Duodenal mucosa (tissue), 2 donors: ENCODE measurements around the gene SYTL3.
A peak's percentile ranks its signal among the peaks of the same experiment; 100 is the strongest.
"Not testable (repeated sequence)": the region's sequence is repeated elsewhere in the genome, so short reads cannot be mapped to it uniquely, and the experiment has no call there.

ENCODE experiments used
- H3K27ac ChIP-seq: one replicate; pipeline ENCODE4 v1.7.0; 2013; ENCODE audit warnings: low read depth, low read length
- H3K27me3 ChIP-seq, 2 donors: one replicate each; pipeline ENCODE4 v1.7.0; 2013; ENCODE audit warnings: low read length in 2 of 2, control low read depth in 1 of 2; ENCODE audit not compliant: insufficient read depth in 2 of 2, control insufficient read depth in 1 of 2
- H3K36me3 ChIP-seq, 2 donors: one replicate each; pipeline ENCODE4 v1.7.0; 2013; ENCODE audit warnings: low read length in 2 of 2, control low read depth in 1 of 2; ENCODE audit not compliant: insufficient read depth in 2 of 2, control insufficient read depth in 1 of 2
- H3K4me1 ChIP-seq, 2 donors: one replicate each; pipeline ENCODE4 v1.7.0; 2013; ENCODE audit warnings: low read length in 2 of 2, control low read depth in 1 of 2; ENCODE audit not compliant: insufficient read depth in 2 of 2, control insufficient read depth in 1 of 2
- H3K4me3 ChIP-seq, 2 donors: one replicate each; pipeline ENCODE4 v1.7.0; 2013; ENCODE audit warnings: low read length in 2 of 2, low read depth in 1 of 2
- H3K9ac ChIP-seq, 2 donors: one replicate each; pipeline ENCODE4 v1.7.0; 2013; ENCODE audit warnings: low read length in 2 of 2, low read depth in 1 of 2
- H3K9me3 ChIP-seq, 2 donors: one replicate each; pipeline ENCODE4 v1.7.0; 2013; ENCODE audit warnings: low read length in 2 of 2, control low read depth in 1 of 2; ENCODE audit not compliant: control insufficient read depth in 1 of 2

SYTL3 gene

GRCh38 chr6:158663625-158664165 is 13.8 kb downstream of the SYTL3 start:
- Histone ChIP-seq H3K9me3 (no peaks in the 10 kb centered on the region), H3K4me1 (peaks cover 12% of the 10 kb centered on the region in 2 donors), H3K27me3 (no peaks in the 10 kb centered on the region), H3K9ac (peak overlapping the region in 1 of 2 donors; percentile 7), H3K36me3 (no peaks in the 10 kb centered on the region), H3K27ac (no peak overlapping the region), H3K4me3 (peak overlapping the region in 1 of 2 donors; percentile 2)

DNA sequence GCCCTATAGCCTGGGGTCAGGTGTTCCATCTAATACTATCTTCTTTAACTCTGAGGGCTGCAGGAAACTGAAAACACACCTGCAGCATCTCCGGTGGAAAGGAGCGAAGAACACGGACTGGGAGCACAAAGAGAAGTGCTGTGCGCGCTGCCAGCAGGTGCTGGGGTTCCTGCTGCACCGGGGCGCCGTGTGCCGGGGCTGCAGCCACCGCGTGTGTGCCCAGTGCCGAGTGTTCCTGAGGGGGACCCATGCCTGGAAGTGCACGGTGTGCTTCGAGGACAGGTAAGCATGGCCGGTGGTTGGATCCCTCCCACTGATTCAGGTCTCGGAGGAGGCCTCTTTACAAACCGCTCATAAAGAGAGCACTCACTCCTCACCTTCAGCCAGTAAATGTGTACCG is 15.5 kb downstream of the SYTL3 start:
- H3K9ac ChIP-seq = no peak overlapping the region
- H3K4me1 ChIP-seq = peaks cover 10 to 11% of the 10 kb centered on the region in 2 donors
- no peak overlapping the region for H3K4me3 ChIP-seq
- H3K27me3 ChIP-seq = no peaks in the 10 kb centered on the region
- H3K9me3 ChIP-seq = no peaks in the 10 kb centered on the region
- no peak overlapping the region for H3K27ac ChIP-seq
- no peaks in the 10 kb centered on the region for H3K36me3 ChIP-seq

DNA sequence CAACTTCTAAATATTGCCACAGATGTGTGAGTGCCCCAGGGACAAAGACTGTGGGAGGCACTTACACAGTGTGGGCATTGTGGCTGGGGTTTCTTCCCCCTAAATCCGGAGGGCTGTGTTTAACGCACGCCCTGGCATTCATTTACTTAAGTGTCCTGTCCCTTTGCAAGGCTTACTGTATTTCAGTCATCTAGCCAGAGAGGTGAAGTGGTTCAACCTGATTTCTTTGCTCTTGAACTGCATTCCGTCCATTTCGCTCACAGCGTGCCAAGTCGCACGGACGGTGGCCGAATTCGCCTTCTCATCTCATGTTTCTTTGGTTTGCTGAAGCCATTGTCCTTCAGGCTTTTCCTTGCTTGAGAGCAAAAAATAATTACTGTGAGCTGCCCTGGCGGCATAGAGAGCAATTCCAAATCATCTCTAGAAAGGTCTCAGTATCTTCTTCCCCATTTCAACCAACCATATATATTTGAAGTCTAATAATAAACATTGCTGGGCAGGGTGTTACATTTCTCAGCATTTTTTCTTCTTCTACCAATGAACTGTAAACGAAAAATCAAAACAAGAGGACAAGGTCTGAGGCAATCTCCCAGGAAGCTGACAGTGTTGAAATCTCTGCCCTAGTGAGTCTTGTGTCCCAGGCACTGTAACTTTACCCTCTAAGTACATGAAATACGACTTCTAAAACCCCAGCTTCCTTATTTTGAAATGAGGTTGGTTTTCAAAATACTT is 16.9 kb downstream of the SYTL3 start:
- Histone ChIP-seq H3K4me3 (no peak overlapping the region), H3K27me3 (no peaks in the 10 kb centered on the region), H3K4me1 (peaks cover 7% of the 10 kb centered on the region in 2 donors), H3K27ac (no peak overlapping the region), H3K36me3 (no peaks in the 10 kb centered on the region), H3K9me3 (no peaks in the 10 kb centered on the region), H3K9ac (no peak overlapping the region)

- Histone ChIP-seq H3K9ac (no peak overlapping the region), H3K9me3 (no peaks in the 10 kb centered on the region)
Measured at GRCh38 chr6:158667360-158667981, 17.6 kb downstream of the SYTL3 start.

DNA sequence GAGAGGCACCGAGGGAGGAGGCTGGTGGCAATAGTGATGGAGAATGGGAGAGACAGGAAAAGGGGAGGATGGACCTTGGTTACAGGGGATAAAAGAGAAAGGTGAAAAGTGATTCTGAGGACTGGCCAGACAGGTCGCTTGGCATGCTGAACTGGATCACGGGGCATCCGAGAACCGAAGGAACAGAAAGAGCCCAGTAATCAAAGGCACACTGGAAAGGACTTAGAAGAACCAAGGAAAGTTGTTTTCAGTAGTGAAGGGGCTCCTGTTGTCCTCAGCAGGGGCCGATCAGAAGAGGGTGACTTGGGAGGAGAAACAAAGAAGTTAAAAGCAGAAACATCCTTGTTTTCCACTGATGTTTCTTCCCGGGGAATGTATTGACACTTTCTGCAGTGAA is 18.9 kb downstream of the SYTL3 start:
- Histone ChIP-seq H3K9me3 (no peaks in the 10 kb centered on the region), H3K27me3 (no peaks in the 10 kb centered on the region), H3K4me1 (peaks cover 1 to 4% of the 10 kb centered on the region in 2 donors), H3K4me3 (no peak overlapping the region), H3K9ac (no peak overlapping the region), H3K36me3 (no peaks in the 10 kb centered on the region), H3K27ac (no peak overlapping the region)

More at GRCh38 chr6:158667360-158667981, 17.6 kb downstream of the SYTL3 start:
- Histone ChIP-seq H3K4me1 (peaks cover 7% of the 10 kb centered on the region in 2 donors), H3K36me3 (no peaks in the 10 kb centered on the region), H3K27me3 (no peaks in the 10 kb centered on the region), H3K4me3 (no peak overlapping the region), H3K27ac (no peak overlapping the region)

DNA sequence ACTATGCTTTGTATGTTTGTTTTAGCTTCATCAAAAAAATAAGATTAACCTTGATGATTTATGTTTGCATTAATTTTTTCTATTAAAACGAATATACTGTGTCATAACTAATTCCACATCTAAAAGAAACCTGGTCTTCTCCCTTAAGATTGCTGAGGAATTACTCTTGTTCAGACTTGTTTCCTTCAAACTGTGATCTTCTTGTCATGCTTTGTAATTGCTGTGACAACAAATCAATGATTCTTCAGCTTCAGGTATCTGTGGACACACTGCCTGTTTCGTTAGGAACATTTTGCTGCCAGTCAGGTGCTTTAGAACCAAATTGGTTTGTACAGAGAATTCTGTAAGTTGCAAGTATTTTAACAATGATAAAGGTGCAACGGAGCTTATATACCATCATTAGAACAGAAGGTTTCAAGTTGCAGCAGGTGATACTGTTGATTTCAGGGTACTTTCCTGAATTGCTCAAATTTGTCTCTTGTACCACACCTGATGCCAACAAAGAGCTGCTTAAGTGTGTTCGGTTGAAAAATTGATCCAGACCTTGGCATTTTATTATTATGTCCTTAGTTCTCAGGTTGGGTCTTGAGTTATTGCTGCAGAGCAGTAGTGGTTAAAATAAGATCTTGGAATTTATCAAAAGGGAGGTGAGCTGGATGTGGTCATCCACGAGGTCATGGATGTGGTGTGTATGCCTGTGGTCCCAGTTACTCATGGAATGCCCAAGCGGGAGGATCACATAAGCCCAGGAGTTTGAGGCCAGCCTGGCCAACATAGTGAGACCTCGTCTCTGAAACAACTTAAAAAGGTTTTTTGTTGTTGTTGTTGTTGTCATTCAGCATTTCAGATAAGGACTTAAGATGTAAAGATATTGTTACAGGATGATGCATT is 19.5 kb downstream of the SYTL3 start:
- Histone ChIP-seq H3K4me1 (no peaks in the 10 kb centered on the region), H3K36me3 (no peaks in the 10 kb centered on the region), H3K9ac (no peak overlapping the region), H3K4me3 (no peak overlapping the region), H3K27me3 (no peaks in the 10 kb centered on the region), H3K9me3 (no peaks in the 10 kb centered on the region), H3K27ac (no peak overlapping the region)

GRCh38 chr6:158672119-158672518 is 22.3 kb downstream of the SYTL3 start:
- H3K27ac ChIP-seq, H3K4me3 ChIP-seq, H3K9ac ChIP-seq, H3K27me3 ChIP-seq, H3K9me3 ChIP-seq, H3K36me3 ChIP-seq, H3K4me1 ChIP-seq: not testable (repeated sequence)

DNA sequence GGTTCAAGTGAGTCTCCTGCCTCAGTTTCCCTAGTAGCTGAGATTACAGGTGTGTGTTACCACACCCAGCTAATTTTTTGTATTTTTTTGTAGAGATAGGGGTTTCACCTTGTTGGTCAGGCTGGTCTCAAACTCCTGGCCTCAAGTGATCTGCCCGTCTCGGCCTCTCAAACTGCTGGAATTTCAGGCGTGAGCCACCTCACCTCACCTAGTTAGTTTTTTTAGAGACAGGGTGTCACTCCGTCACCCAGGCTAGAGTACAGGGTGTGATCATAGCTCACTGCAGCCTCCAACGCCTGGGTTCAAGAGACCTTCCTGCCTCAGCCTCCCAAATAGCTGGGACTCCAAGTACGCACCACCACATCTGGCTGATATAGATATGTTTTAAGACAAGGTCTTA is 22.9 kb downstream of the SYTL3 start:
- no peak overlapping the region for H3K9ac ChIP-seq
- no peak overlapping the region for H3K27ac ChIP-seq
- H3K36me3 ChIP-seq = no peaks in the 10 kb centered on the region
- H3K4me3 ChIP-seq = no peak overlapping the region
- H3K4me1 ChIP-seq = no peaks in the 10 kb centered on the region
- H3K9me3 ChIP-seq = no peaks in the 10 kb centered on the region
- no peaks in the 10 kb centered on the region for H3K27me3 ChIP-seq

- Histone ChIP-seq H3K36me3 (no peaks in the 10 kb centered on the region), H3K27me3 (no peaks in the 10 kb centered on the region), H3K9ac (no peak overlapping the region), H3K27ac (no peak overlapping the region), H3K4me1 (no peaks in the 10 kb centered on the region), H3K4me3 (no peak overlapping the region), H3K9me3 (no peaks in the 10 kb centered on the region)
Measured at GRCh38 chr6:158674342-158675131, 24.7 kb downstream of the SYTL3 start.
